Measurements from ENCODE around the gene ALOX5AP. TPM values are rescaled to one million over a fixed set of nuclear protein-coding genes. Genes with fewer than 3 reads are reported as not detected.

ALOX5AP gene
- total RNA-seq, 1 experiment from 2014 or later: 1.1 TPM

- Mint-ChIP-seq H3K4me3 (ENCODE audit: unreplicated experiment) (no peak overlapping the region), H3K9me3 (ENCODE audit: unreplicated experiment) (no peaks in the 10 kb centered on the region), H3K27ac (ENCODE audit: unreplicated experiment) (no peak overlapping the region), H3K27me3 (ENCODE audit: insufficient read depth, unreplicated experiment) (no peaks in the 10 kb centered on the region), H3K36me3 (ENCODE audit: insufficient read depth, unreplicated experiment) (no peaks in the 10 kb centered on the region), H3K4me1 (ENCODE audit: low read depth, unreplicated experiment) (peaks cover 13% of the 10 kb centered on the region)
- H3K4me1 ChIP-seq: peaks cover 16% of the 10 kb centered on the region
- ChIA-PET CTCF (no interaction called here), POLR2A (interaction anchor here (0.5 kb wide), 1 partner anchor 119 kb away, joined by 3 read pairs; no protein-coding TSS in a partner anchor)
- intact Hi-C loops (cut with micrococcal nuclease; ENCODE audit: unreplicated experiment): no loop called here
- H3K9me3 ChIP-seq: no peaks in the 10 kb centered on the region
- DNase-seq: no peak
- H3K36me3 ChIP-seq (ENCODE audit: control insufficient read depth, insufficient read depth, low read length): no peaks in the 10 kb centered on the region
- no peaks in the 10 kb centered on the region for H3K27me3 ChIP-seq (replicated peaks; ENCODE audit: control insufficient read depth, insufficient read depth, low read length)
- no TSS peak for BruUV-seq (replicated peaks)
- no peak for TF ChIP-seq CTCF (IDR thresholded peaks at IDR 0.05; ENCODE audit: insufficient read depth in 1 of 2, low read depth in 1 of 2, low read length in 1 of 2, severe bottlenecking in 1 of 2, unreplicated experiment in 1 of 2)
- no peak overlapping the region for H3K4me3 ChIP-seq (ENCODE audit: low read depth, low read length)
Observed at GRCh38 chr13:30735872-30736175, 481 bp downstream of the ALOX5AP start.

GRCh38 chr13:30736461-30737320, 1.3 kb downstream of the ALOX5AP start:
- H3K36me3 ChIP-seq (ENCODE audit: control insufficient read depth, insufficient read depth, low read length): no peaks in the 10 kb centered on the region
- POLR2A ChIA-PET: interaction anchor here (0.5 kb wide), 1 partner anchor 120 kb away, joined by 3 read pairs; no protein-coding TSS in a partner anchor
- H3K4me1 Mint-ChIP-seq (ENCODE audit: low read depth, unreplicated experiment): peaks cover 13% of the 10 kb centered on the region
- H3K9me3 ChIP-seq: no peaks in the 10 kb centered on the region
- H3K27me3 ChIP-seq (replicated peaks; ENCODE audit: control insufficient read depth, insufficient read depth, low read length): no peaks in the 10 kb centered on the region
- intact Hi-C loops (cut with micrococcal nuclease; ENCODE audit: unreplicated experiment): no loop called here
- H3K27ac Mint-ChIP-seq (ENCODE audit: unreplicated experiment): no peak overlapping the region
- H3K9me3 Mint-ChIP-seq (ENCODE audit: unreplicated experiment): no peaks in the 10 kb centered on the region
- no peaks in the 10 kb centered on the region for H3K36me3 Mint-ChIP-seq (ENCODE audit: insufficient read depth, unreplicated experiment)
- no peak overlapping the region for H3K4me3 ChIP-seq (ENCODE audit: low read depth, low read length)
- CTCF ChIA-PET: interaction anchor here (0.6 kb wide), 1 partner anchor 56 kb away, joined by 3 read pairs; no protein-coding TSS in a partner anchor
- no peaks in the 10 kb centered on the region for H3K27me3 Mint-ChIP-seq (ENCODE audit: insufficient read depth, unreplicated experiment)
- DNase-seq: no peak
- BruUV-seq (replicated peaks): no TSS peak
- peaks cover 16% of the 10 kb centered on the region for H3K4me1 ChIP-seq
- no peak overlapping the region for H3K4me3 Mint-ChIP-seq (ENCODE audit: unreplicated experiment)
- TF ChIP-seq CTCF (IDR thresholded peaks at IDR 0.05; ENCODE audit: insufficient read depth in 1 of 2, low read depth in 1 of 2, low read length in 1 of 2, severe bottlenecking in 1 of 2, unreplicated experiment in 1 of 2): no peak

DNA sequence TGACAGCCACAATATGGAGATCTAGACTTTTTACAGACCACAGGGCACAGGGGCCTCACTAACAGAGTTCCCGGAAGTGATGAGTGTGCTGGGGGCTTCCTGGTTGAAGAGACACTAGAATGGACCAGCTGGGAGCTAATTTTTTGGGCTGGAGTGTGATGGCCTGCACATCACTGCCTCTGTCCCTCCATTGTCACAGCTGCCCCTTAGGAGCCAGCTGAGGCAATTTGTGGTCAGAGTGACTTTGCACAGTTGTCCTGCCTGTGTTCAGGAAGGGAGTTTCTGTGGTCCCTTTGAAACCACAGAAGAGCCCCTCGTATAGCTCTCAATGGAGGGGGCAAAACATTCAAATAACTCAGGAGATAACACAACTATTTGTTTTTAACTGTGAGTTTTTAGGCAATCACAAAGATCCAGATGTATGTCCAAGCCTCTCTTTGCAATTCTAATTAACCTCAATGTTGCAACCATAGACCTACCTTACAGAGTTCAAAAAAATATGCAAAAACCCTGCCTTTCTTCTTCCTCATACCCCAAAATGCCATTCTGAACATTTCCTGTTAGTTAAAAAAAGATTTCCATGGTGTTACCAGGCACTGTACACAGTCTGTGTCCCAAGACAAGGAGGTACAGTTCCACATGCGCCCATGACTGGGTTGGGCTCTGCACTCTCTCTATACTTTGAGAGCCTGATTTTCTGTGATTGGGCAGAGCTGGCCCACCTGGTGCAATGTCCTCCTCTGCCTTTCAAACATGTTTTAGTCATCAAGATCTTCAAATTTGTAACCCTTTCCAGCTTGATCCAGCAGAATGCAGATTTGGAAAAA, 2.4 kb downstream of the ALOX5AP start:
- H3K36me3 ChIP-seq (ENCODE audit: control insufficient read depth, insufficient read depth, low read length): no peaks in the 10 kb centered on the region
- Mint-ChIP-seq H3K36me3 (ENCODE audit: insufficient read depth, unreplicated experiment) (no peaks in the 10 kb centered on the region), H3K9me3 (ENCODE audit: unreplicated experiment) (no peaks in the 10 kb centered on the region), H3K4me3 (ENCODE audit: unreplicated experiment) (no peak overlapping the region), H3K27ac (ENCODE audit: unreplicated experiment) (no peak overlapping the region), H3K27me3 (ENCODE audit: insufficient read depth, unreplicated experiment) (no peaks in the 10 kb centered on the region), H3K4me1 (ENCODE audit: low read depth, unreplicated experiment) (peaks cover 13% of the 10 kb centered on the region)
- DNase-seq: no peak
- H3K27me3 ChIP-seq (replicated peaks; ENCODE audit: control insufficient read depth, insufficient read depth, low read length): no peaks in the 10 kb centered on the region
- BruUV-seq (replicated peaks): no TSS peak
- no peak for TF ChIP-seq CTCF (IDR thresholded peaks at IDR 0.05; ENCODE audit: insufficient read depth in 1 of 2, low read depth in 1 of 2, low read length in 1 of 2, severe bottlenecking in 1 of 2, unreplicated experiment in 1 of 2)
- POLR2A ChIA-PET: no interaction called here
- CTCF ChIA-PET: no interaction called here
- intact Hi-C loops (cut with micrococcal nuclease; ENCODE audit: unreplicated experiment): no loop called here
- peaks cover 16% of the 10 kb centered on the region for H3K4me1 ChIP-seq
- no peak overlapping the region for H3K4me3 ChIP-seq (ENCODE audit: low read depth, low read length)
- no peaks in the 10 kb centered on the region for H3K9me3 ChIP-seq
